GM21360 (cell line): ENCODE measurements around the gene KCNG3.
A peak's percentile ranks its signal among the peaks of the same experiment; 100 is the strongest.

Experiments used
- ATAC-seq: cut with Tn5 transposase; IDR thresholded peaks from one replicate; pipeline ENCODE4 v1.9.1; 2021; ENCODE audit warnings: mild to moderate bottlenecking, moderate library complexity; ENCODE audit not compliant: unreplicated experiment

KCNG3 gene, protein sequence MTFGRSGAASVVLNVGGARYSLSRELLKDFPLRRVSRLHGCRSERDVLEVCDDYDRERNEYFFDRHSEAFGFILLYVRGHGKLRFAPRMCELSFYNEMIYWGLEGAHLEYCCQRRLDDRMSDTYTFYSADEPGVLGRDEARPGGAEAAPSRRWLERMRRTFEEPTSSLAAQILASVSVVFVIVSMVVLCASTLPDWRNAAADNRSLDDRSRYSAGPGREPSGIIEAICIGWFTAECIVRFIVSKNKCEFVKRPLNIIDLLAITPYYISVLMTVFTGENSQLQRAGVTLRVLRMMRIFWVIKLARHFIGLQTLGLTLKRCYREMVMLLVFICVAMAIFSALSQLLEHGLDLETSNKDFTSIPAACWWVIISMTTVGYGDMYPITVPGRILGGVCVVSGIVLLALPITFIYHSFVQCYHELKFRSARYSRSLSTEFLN

DNA sequence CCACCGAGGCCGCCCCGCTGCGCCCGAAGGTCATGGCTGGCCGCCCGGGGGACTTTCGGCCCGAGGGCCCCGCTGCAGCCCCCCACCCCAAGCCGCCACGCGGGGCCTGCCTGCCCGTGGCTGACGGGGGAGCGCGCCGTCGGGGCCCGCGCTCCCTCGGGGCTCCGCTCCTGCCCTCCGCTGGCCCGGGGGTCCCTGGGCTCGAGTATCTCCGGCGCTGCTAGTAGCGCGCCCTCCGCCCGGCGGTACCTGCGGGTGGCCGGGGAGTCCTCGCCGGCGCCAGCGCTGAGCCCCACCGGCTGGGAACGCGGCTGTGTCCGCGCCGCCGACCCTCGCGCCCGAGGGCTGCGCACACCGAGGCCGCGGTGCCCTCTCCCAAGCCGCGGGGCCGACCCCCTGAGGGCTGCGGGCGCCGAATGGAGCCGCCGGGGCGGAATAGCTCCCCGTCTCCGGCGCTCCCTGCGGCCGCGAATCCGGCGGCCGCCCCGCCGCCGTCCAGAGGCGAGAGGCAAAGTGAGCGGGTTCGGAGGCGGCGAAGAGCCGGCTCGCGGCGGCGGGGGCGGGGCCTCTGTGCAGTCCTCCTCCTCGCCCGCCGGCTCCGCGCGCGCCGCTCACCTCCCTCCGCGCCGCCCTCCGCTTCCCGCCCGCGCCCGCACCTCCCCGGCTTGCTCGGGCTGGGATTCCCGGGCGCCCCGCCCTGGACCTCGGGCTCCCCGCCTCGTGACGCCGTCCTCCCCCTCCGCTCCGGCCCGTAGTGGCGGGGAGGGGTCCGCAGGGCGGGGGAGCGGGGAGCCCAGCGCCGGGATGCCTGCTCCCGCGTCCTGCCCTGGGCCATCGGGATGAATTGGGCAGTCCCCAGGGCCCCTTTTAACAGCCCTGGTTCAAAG, at the start of gene KCNG3:
Gene KCNG3, minus strand, starts transcription at position 515 of the 887 bp plus-strand sequence. Its CDS starts 481 bp downstream, at position 34.
- ATAC-seq = peak; percentile 58

DNA sequence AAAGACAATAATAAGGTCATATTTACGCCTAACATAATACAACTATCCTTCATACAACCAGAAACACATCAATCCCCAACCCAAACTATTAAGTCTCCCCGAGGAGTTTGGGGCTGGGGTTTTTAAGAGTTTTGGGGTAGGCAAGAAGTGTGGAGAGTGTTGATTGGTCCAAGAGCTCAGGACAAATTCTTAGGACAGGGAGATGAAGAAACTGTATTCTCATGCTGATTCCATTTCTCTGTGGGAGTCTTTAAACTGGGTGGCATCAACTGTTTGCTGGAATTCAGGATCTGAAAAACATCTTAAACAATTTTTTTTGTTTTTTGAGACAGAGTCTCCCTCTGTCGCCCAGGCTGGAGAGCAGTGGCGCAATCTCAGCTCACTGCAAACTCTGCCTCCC, 49.1 kb upstream of the KCNG3 start:
- no peak for ATAC-seq

DNA sequence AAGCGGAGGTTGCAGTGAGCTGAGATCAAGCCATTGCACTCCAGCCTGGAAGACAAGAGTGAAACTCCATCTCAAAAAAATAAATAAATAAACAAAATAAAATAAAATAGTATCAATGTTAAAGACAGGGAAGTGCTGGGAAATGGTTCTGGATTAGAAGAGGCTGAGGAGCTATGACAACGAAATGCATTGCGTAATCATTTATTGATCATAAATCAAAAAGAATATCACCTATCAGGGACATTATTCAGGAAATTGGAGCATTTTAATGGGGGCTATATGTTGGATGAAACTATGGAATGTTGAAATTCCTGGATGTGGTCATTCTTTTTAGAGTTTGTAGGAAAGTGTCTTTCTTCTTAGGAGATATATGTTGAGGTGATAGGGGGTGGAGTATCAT, 43.7 kb upstream of the KCNG3 start:
- ATAC-seq = no peak

DNA sequence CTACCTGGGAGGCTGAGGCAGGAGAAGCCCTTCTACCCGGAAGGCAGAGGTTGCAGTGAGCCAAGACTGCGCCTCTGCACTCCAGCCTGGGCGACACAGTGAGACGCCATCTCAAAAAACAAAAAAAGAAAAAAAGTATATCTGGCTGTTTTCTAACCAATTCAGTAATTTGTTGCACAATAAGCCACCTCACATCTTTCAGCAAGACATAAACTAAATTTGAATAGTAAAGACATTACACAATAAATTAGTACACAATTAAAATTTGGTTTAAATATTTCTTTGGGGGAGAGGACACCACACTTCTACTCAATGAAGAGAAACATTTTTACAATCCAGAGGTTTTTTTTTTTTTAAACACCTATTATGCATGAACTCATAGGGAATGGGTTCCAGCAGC, 38.6 kb upstream of the KCNG3 start:
- no peak for ATAC-seq

DNA sequence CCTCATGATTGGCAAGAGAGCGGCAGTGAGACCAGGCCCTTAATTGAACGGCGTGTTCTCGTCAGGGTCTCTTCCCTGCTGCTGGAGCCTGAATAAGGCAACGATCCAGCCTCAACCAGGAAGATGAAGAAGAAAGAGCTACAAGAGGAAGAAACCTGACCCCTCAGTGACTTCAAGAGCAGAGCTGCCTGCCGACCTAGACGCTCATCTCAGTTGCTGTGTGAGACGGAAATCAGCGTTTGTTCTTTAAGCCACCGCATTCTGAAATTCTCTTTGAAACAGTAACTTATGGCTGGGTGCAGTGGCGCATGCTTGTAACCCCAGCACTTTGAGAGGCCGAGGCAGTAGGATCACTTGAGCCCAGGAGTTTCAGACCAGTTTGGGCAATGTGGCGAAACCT, 29.6 kb upstream of the KCNG3 start:
- ATAC-seq = no peak

DNA sequence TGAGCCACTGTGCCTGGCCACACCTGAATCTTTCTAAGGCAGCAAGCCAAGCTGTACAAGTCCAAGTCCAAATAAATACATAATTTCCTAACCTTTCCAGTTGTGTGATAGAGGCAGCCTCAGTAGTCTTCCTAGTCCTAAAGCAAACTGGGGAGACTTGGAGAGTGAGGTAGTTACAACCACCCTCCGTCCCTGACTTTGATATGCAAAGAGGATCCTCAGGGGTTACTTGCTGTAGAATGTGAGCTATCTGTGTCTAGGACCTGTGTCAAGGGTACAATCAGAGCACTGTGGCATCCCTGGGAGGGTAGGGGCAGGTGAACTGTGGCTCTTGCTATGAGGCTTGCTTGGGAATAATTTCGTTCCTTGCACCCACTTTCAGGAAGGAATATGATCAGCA, 28.3 kb upstream of the KCNG3 start:
- no peak for ATAC-seq

DNA sequence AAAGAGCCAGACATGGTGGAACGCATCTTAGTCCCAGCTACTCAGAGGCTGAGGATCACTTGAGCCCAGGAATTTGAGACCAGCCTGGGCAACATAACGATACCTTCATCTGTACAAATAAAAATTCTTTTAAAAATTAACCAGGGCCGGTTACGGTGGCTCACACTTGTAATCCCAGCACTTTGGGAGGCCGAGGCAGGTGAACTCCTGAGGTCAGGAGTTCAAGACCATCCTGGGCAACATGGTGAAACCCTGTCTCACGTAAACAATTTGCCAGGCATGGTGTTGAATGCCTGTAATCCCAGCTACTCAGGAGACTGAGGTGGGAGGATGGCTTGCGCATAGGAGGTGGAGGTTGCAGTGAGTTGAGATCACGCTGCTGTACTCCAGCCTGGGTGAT, 25.8 kb upstream of the KCNG3 start:
- no peak for ATAC-seq

DNA sequence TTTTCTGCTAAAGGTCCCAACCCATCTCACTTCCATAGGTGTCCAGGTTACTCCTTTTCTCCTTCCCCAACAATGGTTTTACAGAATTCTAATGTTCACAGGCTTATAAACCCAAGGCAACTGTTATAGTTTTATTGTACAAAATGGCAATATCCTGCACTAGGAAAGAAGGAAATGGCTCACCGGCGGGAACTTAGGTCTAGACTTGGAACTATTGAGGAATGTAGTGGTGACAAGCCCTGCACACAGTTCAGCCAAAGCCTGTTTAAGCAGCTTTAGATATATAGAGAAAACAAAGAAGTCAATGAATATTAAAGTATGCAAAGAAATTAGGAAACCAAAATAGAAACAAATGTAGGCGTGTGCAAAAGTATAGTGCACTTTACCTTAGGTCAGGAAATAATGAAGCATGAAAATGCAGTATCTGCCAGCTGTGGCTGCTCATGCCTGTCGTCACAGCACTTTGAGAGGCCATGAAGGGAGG, 22.7 kb upstream of the KCNG3 start:
- ATAC-seq = no peak

DNA sequence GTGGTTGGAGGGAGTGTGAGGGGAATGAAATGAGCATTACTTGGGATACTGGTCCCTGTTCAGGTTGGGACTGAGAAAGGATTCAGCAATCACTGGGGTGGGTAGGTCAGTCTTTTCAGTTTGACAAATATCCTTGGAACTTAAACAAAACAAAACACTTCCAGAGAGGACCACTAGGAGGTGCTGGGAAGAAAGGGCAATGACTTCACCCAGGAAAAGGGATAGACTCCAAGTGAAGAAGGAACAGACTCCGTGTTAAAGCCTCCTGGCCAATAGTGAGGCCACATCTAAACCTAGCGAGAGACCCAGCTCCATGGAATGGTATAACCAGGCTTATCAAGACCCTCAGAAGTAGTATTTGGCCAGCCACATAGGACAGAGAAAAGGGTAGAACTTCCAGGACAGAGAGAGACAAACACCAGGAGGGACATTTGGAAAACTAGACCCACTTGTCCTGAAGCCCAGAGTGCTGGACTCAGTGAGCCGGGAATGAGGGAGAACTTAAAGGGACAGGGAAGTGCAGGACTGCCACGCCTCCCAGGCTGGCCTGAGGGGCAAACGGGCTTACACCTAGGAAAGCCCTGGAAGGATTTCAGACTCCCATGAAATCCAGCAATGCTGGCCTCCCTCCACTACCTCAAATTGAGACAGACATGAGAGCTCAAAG, 19.6 kb upstream of the KCNG3 start:
- ATAC-seq = no peak

DNA sequence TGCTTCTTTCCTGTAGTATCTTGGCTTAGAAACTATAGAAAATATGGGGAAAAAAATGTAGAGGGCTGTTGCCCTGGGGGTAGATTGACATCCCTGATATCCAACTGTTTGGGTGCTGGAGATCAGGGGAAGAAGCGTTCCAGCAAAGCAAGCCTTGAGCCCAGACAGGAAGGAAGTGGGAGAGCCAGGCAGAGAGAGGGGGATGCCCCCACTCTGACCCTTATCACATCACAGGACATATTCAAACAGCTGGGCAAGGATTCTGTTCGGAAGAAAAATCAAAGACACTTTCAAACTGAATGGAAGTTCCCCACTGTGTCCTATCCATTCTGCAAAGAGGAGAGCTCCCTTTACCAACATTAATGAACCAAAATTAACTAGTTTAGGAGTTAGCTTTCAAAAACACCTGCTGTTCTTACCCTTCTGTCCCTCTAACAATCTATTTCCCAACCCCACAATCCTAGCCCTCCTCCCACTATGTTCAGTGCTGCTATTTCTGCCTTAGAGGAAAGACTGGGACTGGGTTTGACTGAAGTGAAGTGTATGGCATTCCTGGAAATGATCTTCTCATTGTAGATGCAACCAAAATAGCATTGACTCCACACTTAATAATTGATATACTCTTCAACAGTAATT, 16.9 kb upstream of the KCNG3 start:
- ATAC-seq = no peak

DNA sequence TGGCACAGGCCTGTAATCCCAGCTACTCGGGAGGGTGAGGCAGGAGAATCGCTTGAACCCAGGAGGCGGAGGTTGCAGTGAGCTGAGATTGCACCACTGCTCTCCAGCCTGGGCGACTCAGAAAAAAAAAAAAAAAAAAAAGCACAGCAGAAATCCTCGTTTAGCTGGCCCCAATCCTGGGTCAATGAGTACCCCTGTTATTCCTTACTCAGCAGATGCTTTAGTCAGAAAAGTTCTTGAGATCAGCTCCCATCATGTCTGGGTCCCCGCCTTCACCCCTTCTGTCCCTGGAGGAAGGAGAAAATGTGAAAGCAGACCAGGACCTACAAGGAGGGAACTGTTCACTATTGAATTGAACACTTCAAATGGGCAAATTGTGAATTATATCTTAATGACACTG, 16.4 kb upstream of the KCNG3 start:
- ATAC-seq = no peak

DNA sequence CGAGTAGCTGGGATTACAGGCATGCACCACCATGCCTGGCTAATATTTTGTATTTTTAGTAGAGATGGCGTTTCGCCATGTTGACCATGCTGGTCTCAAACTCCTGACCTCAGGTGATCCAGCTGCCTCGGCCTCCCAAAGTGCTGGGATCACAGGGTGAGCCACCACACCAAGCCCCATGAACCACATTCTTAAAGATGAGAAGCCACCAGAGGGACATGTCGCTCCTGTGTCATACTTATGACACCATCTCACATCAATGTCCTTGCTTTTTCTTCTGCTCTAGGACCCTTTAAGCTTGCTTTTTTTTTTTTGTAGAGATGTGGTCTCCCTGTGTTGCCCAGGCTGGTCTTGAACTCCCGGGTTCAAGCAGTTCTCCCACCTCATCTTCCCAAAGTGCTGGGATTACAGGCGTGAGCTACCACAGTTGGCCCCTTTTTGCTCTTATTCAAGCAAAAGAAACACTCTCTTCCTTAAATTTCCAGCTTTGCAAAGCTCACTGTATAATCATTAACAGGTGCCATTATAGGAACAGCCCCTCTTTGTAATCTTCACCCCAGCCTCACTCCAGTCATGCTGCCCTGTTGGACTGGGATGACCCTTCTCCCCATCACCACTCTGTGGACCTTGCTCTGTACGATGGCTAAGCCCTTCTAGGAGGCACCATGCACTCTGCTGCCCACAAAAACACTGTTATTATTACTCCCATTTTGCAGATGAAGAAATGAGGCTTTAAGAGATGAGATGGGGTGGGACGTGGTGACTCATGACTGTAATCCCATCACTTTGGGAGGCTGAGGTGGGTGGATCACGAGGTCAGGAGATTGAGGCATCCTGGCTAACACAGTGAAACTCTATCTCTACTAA, 10.8 kb upstream of the KCNG3 start:
- ATAC-seq = no peak

DNA sequence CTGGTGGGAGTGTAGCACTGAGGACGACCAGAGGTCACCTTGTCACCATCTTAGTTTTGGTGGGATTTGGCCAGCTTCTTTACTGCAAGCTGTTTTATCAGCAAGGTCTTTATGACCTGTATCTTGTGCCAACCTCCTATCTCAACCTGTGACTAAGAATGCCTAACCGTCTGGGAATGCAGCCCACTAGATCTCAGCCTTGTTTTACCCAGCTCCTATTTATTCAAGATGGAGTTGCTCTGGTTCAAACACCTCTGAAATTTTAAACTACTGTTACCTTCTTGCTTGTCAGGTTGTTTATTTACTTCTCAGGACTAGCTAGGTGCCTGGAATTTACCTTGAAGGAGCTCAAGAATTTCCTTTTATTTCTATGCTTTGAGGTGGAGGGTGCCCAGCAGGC, 9.5 kb upstream of the KCNG3 start:
- ATAC-seq = no peak

DNA sequence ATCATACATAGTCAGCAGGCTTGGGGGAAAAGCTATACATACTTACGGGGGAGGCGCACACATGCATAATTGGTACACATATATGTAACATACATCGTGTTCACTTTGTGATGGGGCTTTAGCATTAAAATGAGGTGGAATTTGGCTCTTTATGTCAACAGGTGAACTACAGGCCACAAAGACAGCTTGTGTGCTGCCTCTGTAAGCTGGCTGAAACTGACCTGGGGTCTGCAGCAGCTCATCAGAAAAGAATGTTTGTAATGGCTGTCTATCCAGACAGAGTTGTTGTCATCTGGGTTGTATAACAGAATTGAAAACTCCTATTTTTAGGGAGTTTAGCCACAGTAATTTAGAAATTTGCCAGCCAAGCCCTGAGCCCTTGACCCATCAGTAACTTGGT, 4.7 kb upstream of the KCNG3 start:
- no peak for ATAC-seq

DNA sequence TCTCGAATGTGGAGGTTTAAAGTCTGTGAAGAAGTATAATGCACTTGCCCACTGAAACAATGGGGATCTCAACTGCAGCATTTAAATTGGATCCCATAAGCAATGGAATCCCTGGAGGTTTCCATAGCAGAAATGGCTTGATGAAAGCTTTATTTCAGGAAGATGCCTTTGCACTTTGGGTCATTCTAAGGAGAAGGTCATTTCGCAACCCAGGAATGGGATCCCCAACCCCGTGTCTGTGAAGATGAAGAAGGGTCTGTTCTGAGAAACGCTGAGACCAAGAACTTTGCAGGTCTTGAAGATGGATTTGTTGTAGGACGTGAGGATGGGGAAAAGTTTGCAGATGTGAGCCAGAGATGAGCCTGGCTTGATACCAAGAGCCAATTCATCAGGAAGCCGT, 1.8 kb upstream of the KCNG3 start:
- ATAC-seq = no peak

DNA sequence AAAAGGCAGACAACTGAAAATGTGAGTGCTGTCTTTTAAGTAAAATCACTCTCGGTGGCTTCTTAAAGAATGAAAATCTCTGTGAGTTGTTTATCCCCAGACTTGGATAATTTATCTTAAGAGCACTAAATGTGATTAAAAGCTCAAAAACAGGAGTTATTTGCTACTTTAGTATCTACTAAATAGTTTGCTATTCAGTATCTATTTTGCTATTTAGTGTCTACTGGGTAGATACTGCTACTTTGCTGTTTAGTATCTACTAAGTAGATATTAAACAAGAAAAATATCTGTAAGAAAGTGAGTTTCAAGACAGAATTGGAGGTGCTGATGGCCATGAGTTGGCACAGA, 1.4 kb upstream of the KCNG3 start:
- ATAC-seq = no peak

DNA sequence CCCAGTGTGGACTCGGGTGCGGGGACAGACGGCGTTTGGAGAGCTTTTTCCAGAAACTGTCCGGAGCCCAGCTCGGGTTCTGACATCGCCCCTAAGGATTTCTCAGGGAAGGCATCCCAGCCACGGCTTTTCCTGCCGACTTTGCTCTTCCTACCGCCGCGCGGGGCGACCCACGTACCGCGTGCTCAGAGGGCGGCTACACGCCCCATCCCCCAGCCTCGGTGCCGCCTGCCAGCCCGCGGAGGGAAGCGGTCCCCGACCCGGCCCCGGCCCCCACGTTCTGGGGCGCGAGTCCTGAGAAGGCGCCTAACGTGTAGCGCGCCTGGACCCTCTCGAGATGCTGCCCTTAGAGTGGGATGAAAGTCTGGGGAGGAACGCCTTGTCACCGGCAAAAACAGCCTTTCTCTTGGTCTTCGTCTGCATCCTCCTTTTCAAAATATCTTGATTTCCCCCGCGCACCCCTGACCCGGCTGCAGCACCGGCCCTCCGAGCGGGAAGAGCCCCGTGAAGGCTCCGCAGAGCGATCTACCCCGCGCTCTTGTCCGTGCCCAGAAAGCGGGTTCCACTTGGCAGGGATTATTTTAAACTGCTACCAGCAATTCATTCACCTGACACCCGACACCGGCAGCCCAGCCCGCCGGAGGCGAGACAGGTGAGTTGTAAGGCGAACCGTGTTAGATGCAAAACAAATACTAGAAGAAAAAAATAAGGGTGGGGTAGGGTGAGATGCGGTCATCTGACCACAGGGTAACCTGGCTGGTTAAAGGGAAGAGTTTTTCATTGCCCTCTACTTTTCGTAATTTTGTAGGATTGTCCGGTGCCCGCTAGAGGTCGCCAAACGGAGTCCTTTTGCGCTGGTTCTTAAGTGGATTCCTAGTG, 812 bp upstream of the KCNG3 start:
- no peak for ATAC-seq

DNA sequence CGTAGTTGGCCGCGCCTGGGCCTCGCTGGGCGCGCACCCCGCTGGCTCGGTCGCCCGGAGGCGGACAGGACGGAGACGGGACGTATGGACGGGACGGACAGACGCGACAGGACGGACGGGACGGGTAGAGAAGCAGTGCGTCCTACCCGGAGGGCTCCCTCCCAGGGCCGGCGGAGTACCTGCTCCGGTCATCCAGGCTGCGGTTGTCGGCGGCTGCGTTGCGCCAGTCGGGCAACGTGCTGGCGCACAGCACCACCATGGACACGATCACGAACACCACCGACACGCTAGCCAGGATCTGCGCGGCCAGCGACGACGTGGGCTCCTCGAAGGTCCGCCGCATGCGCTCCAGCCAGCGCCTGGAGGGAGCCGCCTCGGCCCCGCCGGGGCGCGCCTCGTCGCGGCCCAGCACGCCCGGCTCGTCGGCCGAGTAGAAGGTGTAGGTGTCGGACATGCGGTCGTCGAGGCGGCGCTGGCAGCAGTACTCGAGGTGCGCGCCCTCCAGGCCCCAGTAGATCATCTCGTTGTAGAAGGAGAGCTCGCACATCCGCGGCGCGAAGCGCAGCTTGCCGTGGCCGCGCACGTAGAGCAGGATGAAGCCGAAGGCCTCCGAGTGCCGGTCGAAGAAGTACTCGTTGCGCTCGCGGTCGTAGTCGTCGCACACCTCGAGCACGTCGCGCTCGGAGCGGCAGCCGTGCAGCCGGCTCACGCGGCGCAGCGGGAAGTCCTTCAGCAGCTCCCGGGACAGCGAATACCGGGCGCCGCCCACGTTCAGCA, 903 bp downstream of the KCNG3 start:
- no peak for ATAC-seq
